Stomach smooth muscle (tissue), 2 donors: ENCODE data around the gene CHRND.

Source experiments
- H3K27ac ChIP-seq: one replicate; pipeline ENCODE4 v1.7.0; 2013; ENCODE audit warnings: mild to moderate bottlenecking, low read length, inconsistent platforms
- H3K27me3 ChIP-seq, 2 donors: one replicate each; pipeline ENCODE4 v1.7.0; 2013; ENCODE audit warnings: low read length in 2 of 2; ENCODE audit not compliant: insufficient read depth in 2 of 2, control insufficient read depth in 1 of 2
- H3K36me3 ChIP-seq, 2 donors: one replicate each; pipeline ENCODE4 v1.7.0; 2013; ENCODE audit warnings: low read length in 2 of 2; ENCODE audit not compliant: control insufficient read depth in 2 of 2, insufficient read depth in 2 of 2
- H3K4me1 ChIP-seq: one replicate; pipeline ENCODE4 v1.7.0; 2013; ENCODE audit warnings: low read length; ENCODE audit not compliant: control insufficient read depth, insufficient read depth
- H3K4me3 ChIP-seq, 2 donors: one replicate each; pipeline ENCODE4 v1.7.0; 2013; ENCODE audit warnings: low read length in 2 of 2
- H3K9ac ChIP-seq, 2 donors: one replicate each; pipeline ENCODE4 v1.7.0; 2013; ENCODE audit warnings: low read length in 2 of 2, mild to moderate bottlenecking in 1 of 2
- H3K9me3 ChIP-seq, 2 donors: one replicate each; pipeline ENCODE4 v1.7.0; 2013; ENCODE audit warnings: low read length in 2 of 2; ENCODE audit not compliant: control insufficient read depth in 2 of 2
- donor health status: healthy.
- donor health status: Pancreatic carcinoma.

CHRND gene

GRCh38 chr2:232539298-232540231 lies 13.6 kb downstream of the CHRND start, which contains the start of gene CHRNG:
CHRNG (plus strand) TSS chr2:232539692; CDS start chr2:232539748, 56 bp downstream.
- Histone ChIP-seq H3K27ac (no peak within 1 kb of the TSS), H3K27me3 (peaks cover 14 to 28% of the 10 kb centered on the region in 2 donors), H3K9me3 (peaks cover 0 to 7% of the 10 kb centered on the region in 2 donors), H3K4me1 (no peaks in the 10 kb centered on the region), H3K9ac (no peak within 1 kb of the TSS), H3K4me3 (no peak within 1 kb of the TSS), H3K36me3 (no peaks in the 10 kb centered on the region)

- Histone ChIP-seq H3K36me3 (no peaks in the 10 kb centered on the region), H3K4me1 (no peaks in the 10 kb centered on the region), H3K27me3 (peaks cover 14 to 28% of the 10 kb centered on the region in 2 donors), H3K27ac (no peak overlapping the region), H3K9ac (no peak overlapping the region), H3K9me3 (peaks cover 0 to 7% of the 10 kb centered on the region in 2 donors), H3K4me3 (no peak overlapping the region)
Observed at GRCh38 chr2:232540441-232541041, 14.6 kb downstream of the CHRND start.

- H3K27ac ChIP-seq: no peak overlapping the region
- H3K36me3 ChIP-seq: no peaks in the 10 kb centered on the region
- peaks cover 0 to 3% of the 10 kb centered on the region in 2 donors for H3K9me3 ChIP-seq
- H3K4me1 ChIP-seq: no peaks in the 10 kb centered on the region
- H3K4me3 ChIP-seq: no peak overlapping the region
- H3K27me3 ChIP-seq: peaks cover 10 to 26% of the 10 kb centered on the region in 2 donors
- no peak overlapping the region for H3K9ac ChIP-seq
Observed at GRCh38 chr2:232541195-232541960, 15.4 kb downstream of the CHRND start.

- H3K9me3 ChIP-seq: no peaks in the 10 kb centered on the region
- H3K4me1 ChIP-seq: no peaks in the 10 kb centered on the region
- H3K9ac ChIP-seq: no peak overlapping the region
- H3K27ac ChIP-seq: no peak overlapping the region
- no peak overlapping the region for H3K4me3 ChIP-seq
- H3K27me3 ChIP-seq: peaks cover 6 to 23% of the 10 kb centered on the region in 2 donors
- H3K36me3 ChIP-seq: peaks cover 0 to 3% of the 10 kb centered on the region in 2 donors
Observed at GRCh38 chr2:232541961-232542714, 16.2 kb downstream of the CHRND start.

GRCh38 chr2:232542715-232543467 lies 16.9 kb downstream of the CHRND start:
- no peaks in the 10 kb centered on the region for H3K9me3 ChIP-seq
- H3K36me3 ChIP-seq: peaks cover 0 to 3% of the 10 kb centered on the region in 2 donors
- H3K27me3 ChIP-seq: peaks cover 0 to 18% of the 10 kb centered on the region in 2 donors
- no peak overlapping the region for H3K4me3 ChIP-seq
- no peaks in the 10 kb centered on the region for H3K4me1 ChIP-seq
- no peak overlapping the region for H3K9ac ChIP-seq
- H3K27ac ChIP-seq: no peak overlapping the region

- no peak overlapping the region for H3K27ac ChIP-seq
- H3K27me3 ChIP-seq: peaks cover 0 to 14% of the 10 kb centered on the region in 2 donors
- no peak overlapping the region for H3K9ac ChIP-seq
- peaks cover 0 to 3% of the 10 kb centered on the region in 2 donors for H3K36me3 ChIP-seq
- no peaks in the 10 kb centered on the region for H3K9me3 ChIP-seq
- H3K4me1 ChIP-seq: no peaks in the 10 kb centered on the region
- H3K4me3 ChIP-seq: no peak overlapping the region
Observed at GRCh38 chr2:232543491-232543890, 17.5 kb downstream of the CHRND start.

- Histone ChIP-seq H3K36me3 (peaks cover 0 to 3% of the 10 kb centered on the region in 2 donors), H3K9me3 (no peaks in the 10 kb centered on the region), H3K4me3 (no peak overlapping the region), H3K27me3 (peaks cover 0 to 12% of the 10 kb centered on the region in 2 donors), H3K9ac (no peak overlapping the region), H3K4me1 (no peaks in the 10 kb centered on the region), H3K27ac (no peak overlapping the region)
Observed at GRCh38 chr2:232543928-232544631, 18.1 kb downstream of the CHRND start.

GRCh38 chr2:232544674-232545073 lies 18.7 kb downstream of the CHRND start:
- H3K9ac ChIP-seq: no peak overlapping the region
- peaks cover 0 to 8% of the 10 kb centered on the region in 2 donors for H3K27me3 ChIP-seq
- no peak overlapping the region for H3K27ac ChIP-seq
- no peaks in the 10 kb centered on the region for H3K4me1 ChIP-seq
- H3K36me3 ChIP-seq: peaks cover 0 to 3% of the 10 kb centered on the region in 2 donors
- H3K4me3 ChIP-seq: no peak overlapping the region
- H3K9me3 ChIP-seq: no peaks in the 10 kb centered on the region
